Measurements from ENCODE around the gene GSC2. TPM values are rescaled to one million over a fixed set of nuclear protein-coding genes. Genes with fewer than 3 reads are reported as not detected.

GSC2 gene
- polyA plus RNA-seq, 1 donor = not detected

DNA sequence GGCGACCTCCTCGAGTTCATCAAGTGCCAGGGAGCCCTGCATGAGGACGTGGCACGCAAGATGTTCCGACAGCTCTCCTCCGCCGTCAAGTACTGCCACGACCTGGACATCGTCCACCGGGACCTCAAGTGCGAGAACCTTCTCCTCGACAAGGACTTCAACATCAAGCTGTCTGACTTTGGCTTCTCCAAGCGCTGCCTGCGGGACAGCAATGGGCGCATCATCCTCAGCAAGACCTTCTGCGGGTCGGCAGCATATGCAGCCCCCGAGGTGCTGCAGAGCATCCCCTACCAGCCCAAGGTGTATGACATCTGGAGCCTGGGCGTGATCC, 18.4 kb downstream of the GSC2 start:
- Histone ChIP-seq H3K27me3 (ENCODE audit: control insufficient read depth, insufficient read depth, low read length) (no peaks in the 10 kb centered on the region), H3K9me3 (ENCODE audit: control insufficient read depth, low read depth, low read length) (no peaks in the 10 kb centered on the region), H3K36me3 (ENCODE audit: control insufficient read depth, insufficient read depth, low read length) (peaks cover 34% of the 10 kb centered on the region), H3K4me1 (ENCODE audit: control insufficient read depth, insufficient read depth, low read length) (peaks cover 3% of the 10 kb centered on the region), H3K4me3 (ENCODE audit: low read length) (no peak overlapping the region), H3K27ac (ENCODE audit: low read length) (no peak overlapping the region)
- WGBS (ENCODE audit: insufficient coverage, low lambda C conversion rate) = no CpG with 5 or more reads among the region's 19 CpGs
- DNase-seq = no peak

- no peak within 1 kb of the TSS for H3K27ac ChIP-seq (ENCODE audit: low read length)
- H3K27me3 ChIP-seq (ENCODE audit: control insufficient read depth, insufficient read depth, low read length) = no peaks in the 10 kb centered on the region
- H3K36me3 ChIP-seq (ENCODE audit: control insufficient read depth, insufficient read depth, low read length) = peaks cover 30% of the 10 kb centered on the region
- 100% methylated on average over 3 of the region's 27 CpGs for WGBS (ENCODE audit: insufficient coverage, low lambda C conversion rate)
- no peaks in the 10 kb centered on the region for H3K9me3 ChIP-seq (ENCODE audit: control insufficient read depth, low read depth, low read length)
- peaks cover 3% of the 10 kb centered on the region for H3K4me1 ChIP-seq (ENCODE audit: control insufficient read depth, insufficient read depth, low read length)
- DNase-seq = no peak
- no peak within 1 kb of the TSS for H3K4me3 ChIP-seq (ENCODE audit: low read length)
These were observed 19.0 kb downstream of the GSC2 start, which contains the start of gene TSSK2 for GRCh38 chr22:19130959-19131684. Gene TSSK2 (plus strand): TSS chr22:19131308. CDS start chr22:19131400, 92 bp downstream.

- DNase-seq = no peak
- Histone ChIP-seq H3K9me3 (ENCODE audit: control insufficient read depth, low read depth, low read length) (no peaks in the 10 kb centered on the region), H3K36me3 (ENCODE audit: control insufficient read depth, insufficient read depth, low read length) (peaks cover 22% of the 10 kb centered on the region), H3K4me1 (ENCODE audit: control insufficient read depth, insufficient read depth, low read length) (peaks cover 3% of the 10 kb centered on the region), H3K27ac (ENCODE audit: low read length) (no peak overlapping the region), H3K4me3 (ENCODE audit: low read length) (no peak overlapping the region), H3K27me3 (ENCODE audit: control insufficient read depth, insufficient read depth, low read length) (no peaks in the 10 kb centered on the region)
- no CpG with 5 or more reads among the region's 8 CpGs for WGBS (ENCODE audit: insufficient coverage, low lambda C conversion rate)
These were observed 20.2 kb downstream of the GSC2 start for GRCh38 chr22:19129871-19130270.

GRCh38 chr22:19128946-19129727, 21.0 kb downstream of the GSC2 start:
- no CpG with 5 or more reads among the region's 7 CpGs for WGBS (ENCODE audit: insufficient coverage, low lambda C conversion rate)
- Histone ChIP-seq H3K27me3 (ENCODE audit: control insufficient read depth, insufficient read depth, low read length) (no peaks in the 10 kb centered on the region), H3K4me1 (ENCODE audit: control insufficient read depth, insufficient read depth, low read length) (peaks cover 6% of the 10 kb centered on the region), H3K4me3 (ENCODE audit: low read length) (no peak overlapping the region), H3K9me3 (ENCODE audit: control insufficient read depth, low read depth, low read length) (no peaks in the 10 kb centered on the region), H3K27ac (ENCODE audit: low read length) (no peak overlapping the region), H3K36me3 (ENCODE audit: control insufficient read depth, insufficient read depth, low read length) (peaks cover 15% of the 10 kb centered on the region)
- DNase-seq = no peak

DNA sequence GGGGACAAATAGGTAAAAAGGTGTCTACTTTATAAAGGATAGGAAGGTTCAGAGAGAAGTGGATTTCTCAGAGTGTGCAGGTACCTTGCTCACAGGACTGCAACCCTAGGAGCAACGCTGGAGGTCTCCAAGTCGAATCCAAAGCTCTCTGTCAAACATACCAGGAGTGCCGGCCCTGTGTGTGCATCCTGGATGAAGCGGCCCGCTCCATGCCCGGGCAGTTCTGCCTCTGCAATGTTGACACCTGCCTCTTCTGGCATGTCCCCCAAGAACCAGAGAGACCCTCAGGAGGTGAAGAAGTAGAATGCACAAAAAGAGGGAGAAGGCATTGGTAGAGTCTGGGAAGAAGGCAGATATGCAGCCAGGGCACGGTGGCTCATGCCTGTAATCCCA, 22.1 kb downstream of the GSC2 start:
- Histone ChIP-seq H3K27ac (ENCODE audit: low read length) (no peak overlapping the region), H3K9me3 (ENCODE audit: control insufficient read depth, low read depth, low read length) (no peaks in the 10 kb centered on the region), H3K4me1 (ENCODE audit: control insufficient read depth, insufficient read depth, low read length) (peaks cover 11% of the 10 kb centered on the region), H3K4me3 (ENCODE audit: low read length) (no peak overlapping the region), H3K27me3 (ENCODE audit: control insufficient read depth, insufficient read depth, low read length) (no peaks in the 10 kb centered on the region), H3K36me3 (ENCODE audit: control insufficient read depth, insufficient read depth, low read length) (peaks cover 4% of the 10 kb centered on the region)
- DNase-seq = no peak
- no CpG with 5 or more reads among the region's 7 CpGs for WGBS (ENCODE audit: insufficient coverage, low lambda C conversion rate)

DNA sequence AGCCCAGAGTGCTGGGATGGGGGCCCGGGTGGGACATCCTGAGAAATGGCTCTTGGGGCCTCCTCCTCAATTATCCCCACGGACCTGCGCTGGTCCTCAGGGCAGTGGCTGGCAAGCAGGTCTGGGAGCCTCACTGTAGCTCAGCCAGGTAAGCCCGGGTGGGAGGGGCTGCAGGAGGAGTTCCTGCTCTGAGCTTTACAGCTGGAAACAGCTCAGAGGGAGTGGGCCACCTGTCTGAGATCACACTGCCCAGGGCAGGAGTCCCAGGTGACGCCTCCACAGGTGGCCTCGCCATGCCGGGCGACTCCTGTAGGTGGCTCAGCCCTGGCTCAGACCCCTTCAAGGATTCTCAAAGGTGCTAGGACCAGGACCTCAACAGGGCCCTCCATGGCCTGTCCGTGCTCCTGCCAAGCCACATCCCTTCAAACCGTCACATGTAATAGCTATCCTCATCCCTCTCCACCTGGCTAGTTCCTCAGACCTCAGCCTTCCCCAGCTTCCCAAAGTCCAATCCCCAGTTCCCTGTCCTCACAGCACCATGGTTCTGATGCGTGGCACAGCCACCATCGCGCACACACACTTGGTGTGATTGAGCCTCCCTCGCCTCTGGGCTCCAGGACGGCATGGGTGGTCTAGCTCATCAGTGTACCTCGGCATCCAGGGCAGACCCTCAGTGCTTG, 22.6 kb downstream of the GSC2 start:
- Histone ChIP-seq H3K36me3 (ENCODE audit: control insufficient read depth, insufficient read depth, low read length) (no peaks in the 10 kb centered on the region), H3K27ac (ENCODE audit: low read length) (no peak overlapping the region), H3K4me1 (ENCODE audit: control insufficient read depth, insufficient read depth, low read length) (peaks cover 12% of the 10 kb centered on the region), H3K4me3 (ENCODE audit: low read length) (no peak overlapping the region), H3K27me3 (ENCODE audit: control insufficient read depth, insufficient read depth, low read length) (no peaks in the 10 kb centered on the region), H3K9me3 (ENCODE audit: control insufficient read depth, low read depth, low read length) (no peaks in the 10 kb centered on the region)
- no peak for DNase-seq
- no CpG with 5 or more reads among the region's 16 CpGs for WGBS (ENCODE audit: insufficient coverage, low lambda C conversion rate)

DNA sequence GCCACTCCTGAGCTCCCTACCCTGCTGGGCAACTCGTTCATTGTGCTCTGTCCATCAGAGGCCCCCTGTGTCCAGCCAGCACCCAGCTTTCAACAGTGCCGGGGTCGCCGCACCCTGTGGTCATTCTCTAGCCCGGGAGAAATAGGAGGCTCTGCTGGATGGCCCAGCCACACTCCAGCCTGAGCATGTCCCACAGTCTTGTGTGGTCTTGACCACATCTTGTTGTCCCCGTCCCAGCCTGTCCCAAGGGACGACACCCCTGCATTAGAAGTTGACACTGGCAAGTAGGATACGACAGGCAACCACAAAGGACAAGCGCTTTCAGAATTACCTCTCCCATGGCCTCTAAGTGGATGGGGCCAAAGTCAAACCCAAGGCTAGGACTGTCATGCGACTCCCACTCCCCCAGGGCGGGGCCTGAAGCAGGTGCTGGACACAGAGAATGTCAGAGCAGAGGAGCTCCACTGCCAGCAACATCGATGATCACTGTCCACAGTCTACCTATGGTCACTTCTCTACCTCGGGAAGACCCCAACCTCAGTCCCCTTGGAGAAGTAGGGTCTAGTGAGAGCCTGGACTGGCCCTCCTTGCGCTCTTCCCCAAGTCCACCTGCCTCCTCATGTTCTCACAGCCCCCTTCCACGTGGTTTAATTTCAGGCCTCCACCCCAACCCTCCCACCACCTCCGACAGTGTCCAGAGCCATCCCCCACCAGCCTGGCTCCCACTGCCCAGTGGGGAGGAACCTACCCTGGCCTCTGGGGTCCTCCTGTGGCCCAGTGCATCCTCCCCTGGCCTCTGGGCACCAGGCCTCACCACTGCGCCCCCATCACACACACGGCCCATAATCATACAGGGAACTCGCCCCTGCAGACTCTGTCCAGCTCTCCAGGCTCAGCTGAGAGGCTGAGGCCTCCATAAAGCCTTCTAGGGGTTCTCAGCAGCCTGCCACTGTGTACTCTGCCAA, 23.5 kb downstream of the GSC2 start:
- H3K27ac ChIP-seq (ENCODE audit: low read length) = no peak overlapping the region
- WGBS (ENCODE audit: insufficient coverage, low lambda C conversion rate) = no CpG with 5 or more reads among the region's 19 CpGs
- H3K36me3 ChIP-seq (ENCODE audit: control insufficient read depth, insufficient read depth, low read length) = no peaks in the 10 kb centered on the region
- H3K27me3 ChIP-seq (ENCODE audit: control insufficient read depth, insufficient read depth, low read length) = no peaks in the 10 kb centered on the region
- no peak overlapping the region for H3K4me3 ChIP-seq (ENCODE audit: low read length)
- DNase-seq = peak; percentile 43 to 65
- peaks cover 12% of the 10 kb centered on the region for H3K4me1 ChIP-seq (ENCODE audit: control insufficient read depth, insufficient read depth, low read length)
- no peaks in the 10 kb centered on the region for H3K9me3 ChIP-seq (ENCODE audit: control insufficient read depth, low read depth, low read length)

DNA sequence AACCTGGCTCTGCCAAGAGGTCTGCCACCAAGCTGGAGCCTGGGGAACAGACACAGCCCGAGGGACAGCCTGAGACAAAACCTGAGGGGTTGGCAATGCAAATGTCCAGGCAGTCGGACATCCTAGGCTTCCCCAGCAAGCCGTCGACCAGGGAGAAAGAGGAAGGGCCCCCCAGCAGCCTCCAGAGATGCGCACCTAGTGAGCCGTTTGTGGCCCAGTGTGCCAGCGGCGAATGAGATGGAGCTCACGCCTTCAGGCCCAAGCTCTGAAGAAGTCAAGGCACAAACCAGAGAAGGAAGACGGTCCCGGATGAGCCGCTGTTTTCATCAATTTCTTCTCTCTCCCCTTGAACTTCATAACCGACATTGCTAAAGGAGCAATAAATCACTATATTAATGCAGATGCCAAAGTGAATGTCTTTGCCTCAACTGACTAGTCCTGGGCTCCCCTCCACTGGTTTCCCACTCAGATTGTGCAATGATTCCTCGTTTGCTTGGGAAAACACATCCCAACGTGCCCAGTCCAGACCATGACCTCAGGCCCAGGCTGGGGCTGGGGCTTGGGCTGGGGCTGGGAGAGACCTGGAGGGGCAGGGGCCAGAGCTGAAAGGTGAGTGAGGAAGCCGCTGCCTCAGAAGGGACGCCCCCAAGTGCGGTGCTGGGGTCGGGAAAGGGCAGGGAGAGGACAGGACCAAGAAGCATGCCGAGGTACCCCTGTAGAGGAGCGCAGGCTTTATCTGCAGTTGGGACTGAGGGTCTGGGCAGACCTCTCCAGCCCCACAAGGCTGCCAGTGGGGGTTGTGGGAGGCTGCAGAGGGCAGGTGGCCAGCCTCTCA, 24.4 kb downstream of the GSC2 start:
- DNase-seq = no peak
- Histone ChIP-seq H3K27me3 (ENCODE audit: control insufficient read depth, insufficient read depth, low read length) (no peaks in the 10 kb centered on the region), H3K4me1 (ENCODE audit: control insufficient read depth, insufficient read depth, low read length) (peaks cover 13% of the 10 kb centered on the region), H3K4me3 (ENCODE audit: low read length) (no peak overlapping the region), H3K36me3 (ENCODE audit: control insufficient read depth, insufficient read depth, low read length) (no peaks in the 10 kb centered on the region), H3K9me3 (ENCODE audit: control insufficient read depth, low read depth, low read length) (no peaks in the 10 kb centered on the region), H3K27ac (ENCODE audit: low read length) (no peak overlapping the region)
- WGBS (ENCODE audit: insufficient coverage, low lambda C conversion rate) = no CpG with 5 or more reads among the region's 21 CpGs

DNA sequence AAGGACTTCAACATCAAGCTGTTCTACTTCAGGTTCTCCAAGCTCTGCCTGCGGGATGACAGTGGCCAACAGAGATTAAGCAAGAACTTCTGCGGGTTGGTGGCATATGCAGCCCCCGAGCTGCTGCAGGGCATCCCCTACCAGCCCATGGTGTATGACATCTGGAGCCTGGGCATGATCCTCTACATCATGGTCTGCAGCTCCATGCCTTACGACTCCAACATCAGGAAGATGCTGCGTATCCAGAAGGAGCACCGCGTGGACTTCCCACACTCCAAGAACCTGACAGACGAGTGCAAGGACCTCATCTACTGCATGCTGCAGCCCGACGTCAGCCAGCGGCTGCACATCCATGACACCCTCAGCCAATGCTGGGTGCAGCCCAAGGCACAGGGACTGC, 25.1 kb downstream of the GSC2 start:
- no peak for DNase-seq
- H3K4me3 ChIP-seq (ENCODE audit: low read length) = no peak overlapping the region
- no CpG with 5 or more reads among the region's 11 CpGs for WGBS (ENCODE audit: insufficient coverage, low lambda C conversion rate)

More for the DNA sequence above, 25.1 kb downstream of the GSC2 start:
- peaks cover under 1% of the 10 kb centered on the region for H3K36me3 ChIP-seq (ENCODE audit: control insufficient read depth, insufficient read depth, low read length)
- H3K27me3 ChIP-seq (ENCODE audit: control insufficient read depth, insufficient read depth, low read length) = no peaks in the 10 kb centered on the region
- no peak overlapping the region for H3K27ac ChIP-seq (ENCODE audit: low read length)
- H3K9me3 ChIP-seq (ENCODE audit: control insufficient read depth, low read depth, low read length) = no peaks in the 10 kb centered on the region
- peaks cover 20% of the 10 kb centered on the region for H3K4me1 ChIP-seq (ENCODE audit: control insufficient read depth, insufficient read depth, low read length)
